ENCODE data around the gene C11orf98. TPM values are rescaled to one million over a fixed set of nuclear protein-coding genes. Genes with fewer than 3 reads are reported as not detected.

C11orf98 gene
- total and polyA plus RNA-seq, 2 of the 13 experiments (the other 11 are each of a cell fraction or from before 2014, with no cell fraction given): 30.4 to 91.8 TPM

- TF ChIP-seq ZNF263 (CRISPR knock-in tag; IDR thresholded peaks at IDR 0.05): 0 out of 2 replicates have a peak, but pooled peaks have one; percentile 18
- 0 out of 2 replicates have a peak, but pooled peaks have one; percentile 27 for TF ChIP-seq HMG20A (CRISPR knock-in tag; IDR thresholded peaks at IDR 0.05; ENCODE audit: borderline replicate concordance)
- TF ChIP-seq ATF4 (CRISPR knock-in tag; IDR thresholded peaks at IDR 0.05): peak in 1 of 2 experiments; percentile 18; a peak in 1 of 4 replicates
- TF ChIP-seq RAD21 (CRISPR knock-in tag; IDR thresholded peaks at IDR 0.05): peak; percentile 42; the same call in 1 of the 2 replicates
- TF ChIP-seq ZNF574 (CRISPR knock-in tag; IDR thresholded peaks at IDR 0.05): peak; percentile 66
- TF ChIP-seq IRF1 (CRISPR knock-in tag; IDR thresholded peaks at IDR 0.05; ENCODE audit: low read depth): no peak
- TF ChIP-seq CEBPG (CRISPR knock-in tag; IDR thresholded peaks at IDR 0.05): peak; percentile 79
- no peak for TF ChIP-seq MAZ (IDR thresholded peaks at IDR 0.05; ENCODE audit: borderline replicate concordance, low read depth, low read length)
- peak; percentile 32; the same call in 1 of the 2 replicates for TF ChIP-seq MAZ (CRISPR knock-in tag; IDR thresholded peaks at IDR 0.05; ENCODE audit: low read depth)
- no peak for TF ChIP-seq SNRNP70 (IDR thresholded peaks at IDR 0.05; ENCODE audit: low read depth, low read length)
- TF ChIP-seq HIC2 (CRISPR knock-in tag; IDR thresholded peaks at IDR 0.05; ENCODE audit: low read depth): 0 out of 2 replicates have a peak, but pooled peaks have one; percentile 30
- TF ChIP-seq TOPORS (CRISPR knock-in tag; IDR thresholded peaks at IDR 0.05): no peak
- peak; percentile 80 for TF ChIP-seq ZNF652 (CRISPR knock-in tag; IDR thresholded peaks at IDR 0.05; ENCODE audit: borderline replicate concordance, low read depth)
- no peak for TF ChIP-seq NONO (IDR thresholded peaks at IDR 0.05)
- no peak for TF ChIP-seq NONO (CRISPR knock-in tag; conservative IDR thresholded peaks at IDR 0.05)
- no peak; the same call in 1 of the 2 replicates for TF ChIP-seq ZIK1 (CRISPR knock-in tag; IDR thresholded peaks at IDR 0.05; ENCODE audit: borderline replicate concordance, low read depth)
- TF ChIP-seq ZNF839 (CRISPR knock-in tag; IDR thresholded peaks at IDR 0.05; ENCODE audit: borderline replicate concordance): no peak
- TF ChIP-seq HMGXB4 (CRISPR knock-in tag; IDR thresholded peaks at IDR 0.05; ENCODE audit: borderline replicate concordance in 1 of 2, low read depth in 1 of 2): peak in 1 of 2 experiments; percentile 81; a peak in 1 of 4 replicates
- no peak for TF ChIP-seq NFRKB (IDR thresholded peaks at IDR 0.05)
- TF ChIP-seq NCOA2 (CRISPR knock-in tag; IDR thresholded peaks at IDR 0.05): 0 out of 2 replicates have a peak, but pooled peaks have one; percentile 27
- no peak for TF ChIP-seq HINFP (CRISPR knock-in tag; IDR thresholded peaks at IDR 0.05; ENCODE audit: low read depth)
Measured at GRCh38 chr11:62680825-62681240, 15.8 kb upstream of the C11orf98 start (continued).

Measured in HepG2 (cell line).